NCI-H1417 (cell line): ENCODE results near the gene MRGPRD.
"Not testable (repeated sequence)": the region's sequence is repeated elsewhere in the genome, so short reads cannot be mapped to it uniquely, and the experiment has no call there.

Experiments
- DNase-seq, 3 experiments: peaks; one replicate each; lab custom pipeline; 2025; lab: John Stamatoyannopoulos, UW

MRGPRD gene

DNA sequence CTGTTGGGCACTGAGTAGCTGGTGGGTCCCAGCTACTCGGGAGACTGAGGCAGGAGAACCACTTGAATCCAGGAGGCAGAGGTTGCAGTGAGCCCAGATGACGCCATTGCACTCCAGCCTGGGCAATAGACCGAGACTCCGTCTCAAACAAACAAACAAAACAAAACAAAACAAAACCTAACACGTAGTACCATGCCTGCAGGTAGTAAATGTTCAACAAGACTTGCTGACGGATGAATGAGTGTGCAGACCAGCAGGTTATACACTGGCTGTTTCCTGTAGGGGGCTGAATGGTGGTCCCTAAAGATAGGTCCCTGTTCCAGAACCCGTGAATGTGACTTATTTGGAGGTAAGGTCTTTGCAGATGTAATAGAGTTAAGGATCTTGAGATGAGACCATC, 12.8 kb upstream of the MRGPRD start:
- no peak for DNase-seq

DNA sequence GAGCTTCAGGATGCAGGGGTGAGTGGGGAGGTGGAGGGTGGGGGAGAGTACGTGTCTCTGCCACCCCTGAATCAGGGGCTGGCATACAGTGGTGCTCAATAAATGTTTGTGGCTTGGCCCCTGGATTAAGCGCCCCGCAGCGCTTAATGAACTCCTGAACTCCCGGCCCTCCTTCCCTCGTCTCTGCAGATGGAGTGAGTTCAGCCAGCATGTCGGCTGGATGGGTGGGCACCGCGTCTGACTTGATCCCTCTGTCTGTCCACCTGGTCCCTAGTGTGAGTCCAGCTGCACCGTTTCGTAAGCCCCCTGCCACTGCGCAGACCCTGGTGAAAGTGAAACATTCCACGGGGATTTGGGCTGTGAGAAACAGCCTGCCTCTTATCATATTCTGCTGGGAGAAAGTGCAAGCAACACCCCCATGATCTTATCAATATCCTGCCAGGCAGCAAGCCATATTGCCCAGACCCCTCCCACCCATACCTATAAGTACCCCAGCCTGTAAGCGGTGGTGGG, 12.0 kb upstream of the MRGPRD start:
- DNase-seq = no peak

DNA sequence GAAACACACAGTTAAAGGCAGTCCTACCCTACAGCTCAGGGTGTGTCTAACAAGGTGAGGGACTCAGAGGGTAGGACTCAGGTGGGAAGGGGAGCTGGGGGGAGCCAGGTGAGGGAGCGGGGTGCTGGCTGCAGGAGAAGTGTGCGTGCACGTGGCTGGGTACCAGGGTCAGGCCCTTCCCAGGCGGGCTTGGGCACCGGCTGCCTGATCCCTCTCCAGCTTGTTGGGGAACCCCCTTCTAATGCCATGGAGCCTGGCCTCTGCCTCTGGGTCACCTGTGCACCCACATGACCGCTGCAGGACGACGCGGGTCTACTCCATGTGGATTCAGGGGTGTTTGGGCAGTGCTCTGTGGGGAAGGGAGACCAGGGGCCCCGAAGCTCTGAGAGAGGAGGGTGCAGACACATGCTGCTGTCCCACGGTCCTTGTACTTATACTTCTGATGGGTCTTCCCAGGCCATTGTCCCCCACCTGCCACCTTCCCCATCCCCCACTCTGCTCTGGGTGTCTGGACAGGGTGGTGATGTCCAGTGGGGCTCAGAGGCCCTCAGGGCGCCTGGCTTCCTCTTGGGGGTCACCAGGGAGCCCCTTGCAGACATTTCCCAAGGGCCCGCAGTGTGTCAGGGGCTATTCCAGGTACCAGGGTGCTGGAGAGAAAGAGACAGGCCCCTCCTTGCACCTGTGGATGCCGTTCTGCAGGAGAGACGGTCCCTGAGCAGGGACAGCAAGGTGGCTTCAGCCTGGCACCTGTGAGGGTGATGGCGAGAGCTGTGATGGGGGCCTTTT, 10.4 kb upstream of the MRGPRD start:
- no peak for DNase-seq

DNA sequence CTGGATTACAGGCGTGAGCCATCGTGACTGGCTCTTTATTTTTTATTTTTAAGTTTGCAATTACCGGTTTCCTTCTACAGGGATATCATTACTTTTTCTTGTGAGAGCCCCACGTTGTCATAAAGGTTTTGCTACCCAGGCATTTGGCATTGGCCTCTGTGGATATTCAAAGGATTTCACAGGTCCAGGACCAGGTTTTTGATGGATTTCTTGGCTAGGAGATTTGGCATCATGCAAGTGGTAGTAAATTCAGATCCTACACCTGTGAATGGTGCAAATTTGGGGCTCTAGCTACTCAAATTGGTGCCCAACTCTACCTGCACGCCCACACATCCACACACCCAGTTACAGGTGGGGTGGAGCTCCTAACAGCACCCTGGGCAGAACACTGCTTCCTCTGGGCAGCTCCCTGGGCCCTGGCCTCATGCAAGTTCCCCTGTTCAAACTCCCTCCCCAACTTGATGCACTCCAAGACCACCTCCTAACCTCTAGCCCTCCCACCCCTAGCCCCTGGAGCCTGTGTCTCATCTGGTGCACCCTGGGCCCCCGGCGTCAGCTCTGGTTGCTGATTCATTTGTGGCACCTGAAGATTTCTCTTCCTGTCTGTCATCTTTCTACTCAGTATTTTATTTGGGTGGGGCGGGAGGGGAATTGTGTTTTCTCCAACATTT, 9.3 kb upstream of the MRGPRD start:
- no peak for DNase-seq

DNA sequence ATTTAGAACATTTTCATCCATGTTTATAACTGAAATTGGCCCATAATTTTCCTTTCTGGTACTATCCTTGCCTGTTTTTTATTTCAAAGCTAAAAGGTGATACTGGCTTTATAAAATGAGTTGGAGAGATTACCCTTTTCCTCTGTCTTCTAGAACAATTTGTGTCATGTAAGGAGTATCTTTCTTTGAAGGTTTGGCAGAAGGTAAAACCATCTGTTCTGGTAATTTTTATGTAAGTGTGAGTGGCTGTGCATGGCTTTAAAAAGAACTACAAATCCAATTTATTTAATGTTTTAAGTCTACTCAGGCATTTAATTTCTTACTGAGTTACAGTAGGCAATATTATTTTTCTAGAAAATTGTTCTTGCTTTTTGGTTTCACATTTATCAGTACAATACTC, 7.7 kb upstream of the MRGPRD start:
- no peak for DNase-seq

DNA sequence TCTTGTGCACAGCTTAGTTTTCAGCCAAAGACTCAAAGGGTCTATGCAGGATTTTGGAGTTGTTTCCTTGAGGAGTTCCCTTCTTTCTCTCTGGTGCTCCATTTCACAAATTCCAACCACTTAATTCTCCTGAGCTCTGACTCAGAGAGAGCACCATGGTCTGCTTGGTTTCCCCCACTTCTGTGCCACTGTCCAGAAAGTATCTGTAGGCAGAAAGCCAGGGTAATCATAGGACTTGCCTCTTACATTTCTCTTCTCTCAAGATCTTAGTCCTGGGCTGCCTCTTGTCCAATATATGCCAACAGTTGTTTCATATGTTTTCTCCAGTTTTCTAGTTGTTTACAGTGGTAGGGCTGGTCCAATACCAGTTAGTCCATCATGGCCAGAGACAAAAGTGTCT, 6.4 kb upstream of the MRGPRD start:
- DNase-seq = no peak

DNA sequence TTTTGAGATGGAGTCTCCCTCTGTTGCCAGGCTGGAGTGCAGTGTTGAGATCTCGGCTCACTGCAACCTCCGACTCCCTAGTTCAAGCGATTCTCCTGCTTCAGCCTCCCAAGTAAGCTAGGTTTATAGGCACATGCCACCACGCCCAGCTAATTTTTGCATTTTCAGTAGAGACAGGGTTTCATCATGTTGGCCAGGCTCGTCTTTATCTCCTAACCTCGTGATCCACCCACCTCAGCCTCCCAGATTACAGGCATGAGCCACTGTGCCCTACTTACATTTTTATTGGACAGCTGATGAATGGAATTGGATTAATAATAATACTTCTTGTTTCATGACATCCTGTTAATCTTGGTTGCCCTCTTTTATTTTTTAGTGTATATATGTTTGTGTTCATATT, 3.0 kb upstream of the MRGPRD start:
- DNase-seq = no peak

DNA sequence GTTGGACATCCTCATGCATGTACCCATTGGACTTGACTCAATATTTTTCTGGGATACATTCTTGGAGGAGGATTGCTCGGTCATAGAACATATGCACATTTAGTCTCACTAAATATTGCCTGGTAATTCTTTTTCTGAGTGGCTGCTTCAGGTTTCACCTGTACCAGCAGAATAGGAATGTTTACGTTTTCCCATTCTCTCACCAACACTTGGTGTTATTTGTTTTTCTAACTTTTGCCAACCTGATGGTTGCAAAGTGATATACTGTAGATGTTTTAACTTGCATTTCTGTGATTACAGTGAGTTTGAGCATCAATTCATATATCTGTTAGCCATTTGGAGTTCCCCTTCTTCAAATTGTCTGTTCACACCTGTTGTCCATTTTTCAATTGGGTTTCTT, 1.3 kb upstream of the MRGPRD start:
- no peak for DNase-seq

DNA sequence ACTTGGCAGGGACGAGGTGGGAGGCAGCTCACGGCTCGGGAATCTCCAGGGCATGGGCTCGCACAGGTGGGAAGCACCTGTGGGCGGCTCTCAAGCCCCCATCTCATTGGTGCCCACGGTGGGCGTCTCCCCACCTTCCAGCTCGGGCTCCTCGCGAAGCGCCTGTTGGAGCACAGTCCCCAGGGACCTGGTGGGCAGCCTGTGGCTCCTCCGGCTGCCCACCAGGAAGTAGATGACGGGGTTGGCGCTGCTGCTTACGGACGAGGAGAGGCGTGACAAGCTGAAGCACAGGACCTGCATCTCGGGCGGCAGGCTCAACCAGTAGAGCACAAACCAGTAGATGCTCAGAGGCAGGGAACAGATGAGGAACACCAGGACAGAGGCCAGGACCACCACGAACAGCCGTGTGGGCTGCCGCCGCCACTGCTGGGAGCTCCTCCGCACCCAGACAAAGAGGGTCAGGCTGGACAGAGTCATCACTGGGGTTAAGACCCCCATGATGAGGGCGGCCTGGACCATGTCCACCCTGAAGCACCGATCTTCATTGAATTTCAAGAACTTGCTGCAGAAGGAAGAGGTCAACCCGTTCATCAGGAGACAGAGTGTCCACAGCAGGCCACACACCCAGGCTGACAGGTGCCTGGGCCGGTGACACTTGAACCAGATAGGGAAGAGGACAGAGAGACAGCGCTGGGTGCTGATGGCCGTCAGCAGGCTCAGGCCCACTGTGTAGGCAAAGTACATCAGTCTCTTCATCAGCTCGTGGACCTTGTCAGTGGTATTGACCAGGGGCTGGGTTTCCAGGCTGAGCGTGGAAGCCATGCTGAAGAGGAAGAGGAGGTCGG, 633 bp downstream of the MRGPRD start:
- no peak for DNase-seq

DNA sequence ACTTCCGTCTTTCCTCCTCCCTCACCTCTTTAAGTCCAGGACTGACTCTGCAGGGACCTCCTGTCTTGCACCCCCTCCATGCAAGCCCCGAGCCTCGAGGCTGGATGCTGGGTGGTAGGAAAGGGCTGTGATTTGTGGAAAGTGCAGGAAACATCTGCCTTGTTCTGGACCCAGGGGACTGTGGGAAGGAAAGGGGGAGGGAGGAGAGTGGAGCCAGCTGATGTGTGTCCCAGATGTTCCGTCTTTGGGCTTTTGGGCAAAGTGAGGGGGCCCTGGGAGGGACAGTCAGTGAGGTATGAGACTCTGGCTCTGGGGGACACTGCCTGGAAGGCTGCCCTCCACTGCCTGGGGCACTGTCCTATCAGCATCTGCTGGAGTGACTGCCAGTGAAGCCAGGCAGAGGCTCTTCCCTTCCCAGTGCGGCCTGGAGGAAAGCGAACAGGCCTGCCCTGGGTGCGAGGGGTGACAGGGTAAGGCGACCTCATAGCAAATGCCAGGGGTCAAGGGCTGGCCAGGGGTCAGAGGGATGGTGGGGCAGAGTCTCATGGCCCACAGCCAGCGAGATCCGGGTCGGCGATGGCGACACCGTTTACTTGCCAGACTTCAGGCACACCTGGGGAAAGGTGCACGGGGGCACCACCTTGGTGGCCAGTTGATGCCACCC, 1.7 kb downstream of the MRGPRD start:
- DNase-seq = no peak

DNA sequence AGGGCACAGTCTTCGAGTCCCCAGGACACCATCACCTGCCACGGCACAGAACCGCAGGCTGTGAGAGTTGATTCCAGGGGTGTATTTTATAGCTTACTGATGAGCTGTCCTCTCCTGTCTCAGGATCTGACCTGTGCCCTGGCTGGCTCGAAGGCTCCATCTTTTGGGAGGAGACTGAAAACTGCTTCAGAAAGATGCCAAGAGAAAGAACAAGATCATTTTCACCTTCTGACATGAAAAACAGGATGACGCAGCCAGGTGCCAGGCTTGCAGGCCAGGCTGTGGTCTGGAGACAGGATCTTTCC, 2.2 kb downstream of the MRGPRD start:
- DNase-seq = no peak

DNA sequence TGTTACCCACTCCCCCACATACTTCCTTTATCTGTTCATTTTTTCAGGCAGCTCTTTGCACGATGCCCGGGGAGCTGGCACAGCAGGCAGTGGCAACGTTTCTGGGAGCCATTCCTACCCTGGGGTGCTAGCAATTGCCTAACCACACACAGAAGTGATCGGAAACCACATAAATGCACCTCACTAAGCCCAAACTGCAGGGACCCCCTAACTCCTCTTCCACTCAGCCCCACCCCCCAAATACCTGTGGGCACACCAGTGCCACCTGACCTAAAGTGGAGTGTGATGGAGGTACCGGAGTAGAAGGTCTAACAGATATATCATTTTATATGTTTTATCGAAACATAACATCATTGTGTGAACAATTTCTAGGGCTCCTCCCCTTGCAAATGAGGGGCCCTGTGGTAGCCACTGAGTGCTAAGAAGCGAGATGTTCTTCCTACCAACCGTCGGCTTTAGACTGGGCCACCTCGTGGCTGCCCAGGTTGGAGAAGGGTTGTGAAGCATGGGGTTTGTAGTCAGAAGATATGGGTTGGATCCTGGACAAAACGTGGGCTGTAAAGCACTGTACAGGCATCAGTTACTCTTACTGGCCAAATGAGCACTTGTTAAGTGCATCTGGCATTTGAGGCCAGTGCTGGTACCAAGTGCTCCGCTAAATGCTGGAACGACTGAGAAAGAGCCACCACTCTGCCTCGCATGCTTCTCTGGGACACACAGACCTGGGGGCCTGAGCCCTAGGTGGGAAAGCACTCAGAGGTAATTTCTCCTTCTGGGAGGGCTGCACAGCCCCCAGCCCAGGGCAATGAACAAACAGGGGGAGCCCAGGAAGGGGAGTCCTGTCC, 2.8 kb downstream of the MRGPRD start:
- no peak for DNase-seq

DNA sequence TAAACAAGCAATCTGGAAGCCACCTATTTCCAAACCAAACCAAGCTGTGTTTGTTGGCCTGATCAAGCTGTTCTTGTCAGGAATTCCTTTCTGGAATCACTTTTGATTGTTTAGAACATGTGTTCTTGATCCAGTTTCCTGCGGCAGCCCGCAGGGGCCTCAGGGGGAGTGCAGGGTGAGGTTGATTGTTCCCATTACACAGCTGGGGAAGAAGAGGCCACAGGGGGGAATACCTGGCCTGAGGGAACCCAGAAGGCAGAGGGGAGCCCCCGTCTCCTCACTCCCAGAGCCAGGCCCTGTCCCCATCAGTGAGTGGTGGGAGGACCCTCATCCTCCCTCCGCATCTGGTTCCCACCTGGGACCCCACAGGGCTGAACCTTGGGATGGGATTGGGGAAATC, 4.2 kb downstream of the MRGPRD start:
- DNase-seq = no peak

DNA sequence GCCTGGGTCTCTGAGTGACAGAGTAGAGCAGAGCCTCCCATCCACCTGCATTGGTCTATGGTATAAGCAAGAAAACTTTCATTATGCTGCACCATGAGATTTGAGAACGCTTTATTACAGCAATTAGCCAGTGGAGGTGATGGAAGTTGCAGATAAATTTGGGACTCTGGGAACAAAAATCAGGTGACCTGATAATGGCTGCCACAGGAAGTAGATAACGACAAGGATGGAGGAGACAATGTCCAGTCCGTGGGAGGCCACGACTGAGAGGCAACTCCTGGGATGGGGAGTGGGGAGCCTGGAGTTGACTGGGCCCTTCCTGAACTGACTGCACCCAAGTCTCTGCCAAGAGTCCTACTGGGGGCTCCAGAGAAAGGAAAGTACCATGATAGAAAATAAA, 4.7 kb downstream of the MRGPRD start:
- no peak for DNase-seq

DNA sequence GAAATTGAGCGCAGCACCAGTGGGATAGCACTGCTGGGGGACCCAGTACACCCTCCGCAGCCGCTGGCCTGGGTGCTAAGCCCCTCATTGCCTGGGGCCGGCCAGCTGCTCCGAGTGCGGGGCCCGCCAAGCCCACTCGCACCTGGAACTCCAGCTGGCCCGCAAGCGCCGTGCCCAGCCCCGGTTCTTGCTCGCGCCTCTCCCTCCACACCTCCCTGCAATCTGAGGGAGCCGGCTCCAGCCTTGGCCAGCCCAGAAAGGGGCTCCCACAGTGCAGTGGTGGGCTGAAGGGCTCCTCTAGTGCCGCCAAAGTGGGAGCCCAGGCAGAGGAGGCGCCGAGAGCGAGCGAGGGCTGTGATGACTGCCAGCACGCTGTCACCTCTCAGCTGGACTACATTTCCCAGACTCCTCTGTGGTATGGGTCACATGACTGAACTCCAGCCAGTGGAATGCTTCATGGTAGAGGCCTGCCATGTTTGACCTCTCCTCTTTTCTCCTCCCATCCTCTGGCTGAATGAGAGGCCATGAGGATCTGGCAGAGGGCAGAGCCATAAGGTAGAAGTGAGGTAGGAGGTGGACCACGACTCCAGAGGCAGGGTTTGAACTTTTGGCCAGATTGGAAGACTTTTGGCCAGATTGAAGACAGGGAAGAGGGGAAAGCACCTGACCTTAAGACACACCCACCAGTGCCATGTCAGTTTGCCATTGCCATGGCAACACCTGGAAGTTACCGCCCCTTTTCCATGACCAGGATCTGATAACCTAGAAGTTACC, 6.2 kb downstream of the MRGPRD start:
- DNase-seq = peak in 1 of 3 experiments; percentile 3

DNA sequence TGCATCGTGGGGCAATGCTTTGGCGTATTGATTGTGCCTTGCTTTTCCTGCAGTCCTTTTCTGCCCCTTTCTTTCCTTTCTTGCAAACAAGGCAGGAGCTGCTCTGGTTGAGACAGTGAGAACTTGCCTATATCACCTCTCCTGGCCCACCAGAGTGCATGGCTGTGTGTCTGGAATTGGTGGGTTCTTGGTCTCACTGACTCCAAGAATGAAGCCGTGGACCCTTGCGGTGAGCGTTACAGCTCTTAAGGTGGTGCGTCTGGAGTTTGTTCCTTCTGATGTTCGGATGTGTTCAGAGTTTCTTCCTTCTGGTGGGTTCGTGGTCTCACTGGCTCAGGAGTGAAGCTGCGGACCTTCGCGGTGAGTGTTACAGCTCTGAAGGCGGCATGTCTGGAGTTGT, 7.1 kb downstream of the MRGPRD start:
- not testable (repeated sequence) for DNase-seq

DNA sequence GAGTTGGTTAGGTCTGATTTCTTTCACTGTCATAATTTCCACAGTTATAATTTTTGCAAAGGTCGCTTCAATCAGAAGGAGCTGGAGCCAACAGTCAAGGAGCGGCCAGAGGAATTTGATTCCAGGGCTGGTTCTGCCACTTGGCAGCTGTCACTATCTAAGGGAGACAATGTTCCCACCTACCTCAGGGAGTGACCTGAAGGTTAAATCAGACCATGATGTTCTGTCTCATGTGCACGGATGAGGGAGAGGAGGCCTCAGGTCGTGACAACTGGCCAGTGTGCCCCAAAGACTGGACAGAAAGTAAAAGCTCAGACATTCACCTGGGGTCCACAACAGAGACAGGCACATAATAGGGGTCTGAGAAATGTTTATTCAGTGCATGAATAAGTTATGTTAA, 7.6 kb downstream of the MRGPRD start:
- no peak for DNase-seq

DNA sequence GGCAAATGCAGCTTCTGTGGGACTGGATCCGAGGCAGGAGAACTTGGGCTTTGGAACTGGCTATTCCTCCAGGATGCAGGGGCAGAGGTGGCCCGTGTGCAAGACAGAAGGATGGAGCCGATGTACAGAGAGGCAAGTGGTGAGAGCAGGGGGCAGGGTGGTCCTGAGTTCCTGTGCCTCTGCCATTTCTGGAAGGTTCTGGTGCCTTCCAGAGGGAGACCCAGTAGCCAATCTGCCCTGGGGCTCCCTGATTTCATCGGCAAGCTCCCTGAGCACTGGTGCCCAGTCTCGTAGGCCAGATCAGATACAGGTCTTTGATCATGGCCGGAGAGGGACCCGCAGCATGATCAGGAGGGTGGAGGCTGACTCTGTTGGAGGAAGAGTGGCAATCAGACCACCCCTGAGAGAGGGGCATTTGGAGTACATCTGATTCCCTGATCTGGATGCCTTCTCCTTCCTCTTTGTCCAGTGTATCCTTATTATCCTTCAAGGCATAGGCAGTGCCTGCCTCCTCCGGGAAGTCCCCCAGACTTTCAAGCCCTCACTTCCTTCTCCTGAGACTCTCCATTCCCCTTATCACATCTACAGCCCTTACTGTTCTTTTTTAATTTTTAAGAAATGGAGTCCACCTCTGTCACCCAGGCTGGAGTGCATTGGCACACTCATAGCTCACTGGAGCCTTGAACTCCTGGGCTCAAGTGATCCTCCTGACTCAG, 9.7 kb downstream of the MRGPRD start:
- DNase-seq = no peak

DNA sequence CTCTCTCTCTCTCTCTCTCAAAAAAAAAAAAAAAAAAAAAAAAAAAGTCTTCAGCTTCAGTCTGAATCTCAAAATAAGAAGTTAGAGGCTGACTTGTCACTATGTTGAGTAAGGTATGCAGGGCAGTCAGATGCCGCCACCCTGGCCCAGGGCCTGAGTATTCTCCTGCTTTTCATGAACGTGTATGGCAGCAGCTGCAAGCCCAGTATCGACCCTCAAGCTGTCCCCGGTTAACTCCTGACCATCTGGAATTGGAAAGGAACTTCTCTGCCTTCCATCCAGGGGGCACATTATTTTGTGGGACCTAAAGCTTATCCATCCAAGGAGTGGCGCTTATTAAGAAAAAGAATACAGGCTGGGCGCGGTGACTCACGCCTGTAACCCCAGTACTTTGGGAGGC, 11.4 kb downstream of the MRGPRD start:
- DNase-seq = no peak
